SK-N-MC (cell line): ENCODE data around the gene ST6GALNAC6.
"Not testable (repeated sequence)": the region's sequence is repeated elsewhere in the genome, so short reads cannot be mapped to it uniquely, and the experiment has no call there.

ENCODE experiments used
- DNase-seq: peaks from one replicate; pipeline ENCODE4 v3.0.0-alpha.2; 2011; ENCODE audit warnings: low read depth, low spot score
- H3K27ac ChIP-seq: fragments of 200-600 bp; sonication (generic); 2 replicates; pipeline ENCODE4 v1.5.1; 2016; ENCODE audit warnings: mixed run types
- H3K36me3 ChIP-seq: fragments of 200-600 bp; sonication (generic); 2 replicates; pipeline ENCODE4 v1.6.1; 2017; ENCODE audit warnings: antibody characterized with exemption, low read length, mixed read lengths; ENCODE audit not compliant: insufficient read depth
- H3K4me3 ChIP-seq: fragments of 200-600 bp; sonication (generic); 2 replicates; pipeline ENCODE4 v1.5.1; 2016
- H3K9ac ChIP-seq: fragments of 200-600 bp; sonication (generic); 2 replicates; pipeline ENCODE4 v1.8.0; 2017; ENCODE audit warnings: mixed run types, mixed read lengths; ENCODE audit not compliant: insufficient read length
- H3K9me3 ChIP-seq: fragments of 200-600 bp; sonication (generic); 2 replicates; pipeline ENCODE4 v1.6.1; 2017; ENCODE audit warnings: low read depth, mild to moderate bottlenecking, antibody characterized with exemption, low read length, moderate library complexity, mixed read lengths
- EZH2 ChIP-seq: fragments of 200-600 bp; sonication (generic); IDR thresholded peaks from one replicate; pipeline ENCODE4 v1.6.1; 2017; ENCODE audit warnings: antibody characterized with exemption
- FOXP2 ChIP-seq: optimal IDR thresholded peaks from 2 replicates; pipeline ENCODE3; 2011; ENCODE audit warnings: mild to moderate bottlenecking, moderate library complexity; ENCODE audit not compliant: insufficient read depth; ENCODE audit errors: extremely low read length, control extremely low read depth
- POLR2AphosphoS5 ChIP-seq: IDR thresholded peaks from 2 replicates; pipeline ENCODE4 v1.6.1; 2012; ENCODE audit warnings: mild to moderate bottlenecking, low read depth, low read length, borderline replicate concordance

Gene ST6GALNAC6

DNA sequence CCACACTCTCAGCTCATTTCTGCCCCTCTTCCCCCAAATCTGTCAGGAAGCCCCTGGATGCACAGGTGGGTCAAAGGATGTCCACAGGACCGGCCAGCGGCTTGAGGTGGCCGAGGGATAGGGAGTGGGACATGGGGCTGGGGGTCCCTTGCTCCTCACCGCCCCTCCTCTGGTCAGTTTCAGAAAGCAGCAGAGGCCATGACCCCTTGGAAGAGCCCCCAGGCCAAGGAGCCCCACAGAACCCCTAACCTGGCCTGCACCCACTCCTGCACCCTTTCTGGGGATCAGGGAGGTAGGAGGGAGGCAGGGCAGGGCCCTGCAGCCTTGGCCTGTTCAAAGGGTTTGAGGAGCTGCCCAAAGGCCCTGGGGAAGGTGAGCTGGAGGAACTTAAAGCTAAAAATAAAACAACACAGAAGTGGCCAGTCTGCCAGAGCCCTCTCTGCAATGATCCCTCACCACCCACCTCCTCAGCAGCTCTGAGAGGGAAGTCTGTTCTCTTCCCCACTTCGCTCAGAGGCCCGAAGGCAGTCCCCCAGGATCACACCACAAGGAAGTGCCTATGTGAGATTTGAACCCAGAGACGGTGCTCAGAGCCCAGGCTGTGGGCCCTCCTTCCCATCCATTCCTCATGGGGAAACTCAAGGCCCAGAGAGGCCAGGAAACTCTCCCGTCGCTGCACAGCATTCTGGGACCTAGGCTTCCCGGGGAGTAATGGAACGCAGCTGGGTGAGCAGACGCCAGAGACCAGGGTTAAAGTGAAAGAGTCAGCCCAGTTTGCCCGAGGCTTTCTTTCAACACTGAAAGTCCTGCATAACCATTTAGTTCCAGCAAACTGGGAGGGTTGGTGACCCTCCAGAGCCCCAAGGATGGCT, 45.9 kb downstream of the ST6GALNAC6 start:
- no peak for DNase-seq
- H3K27ac ChIP-seq: no peak overlapping the region
- H3K9me3 ChIP-seq: no peaks in the 10 kb centered on the region
- H3K36me3 ChIP-seq: peaks cover 12% of the 10 kb centered on the region
- H3K4me3 ChIP-seq: peak overlapping the region; percentile 81
- H3K9ac ChIP-seq: peak overlapping the region; percentile 66
- TF ChIP-seq FOXP2 (no peak), EZH2 (no peak), POLR2AphosphoS5 (no peak)

GRCh38 chr9:127852829-127853228, 46.6 kb downstream of the ST6GALNAC6 start:
- DNase-seq: no peak
- H3K27ac ChIP-seq: no peak overlapping the region
- H3K9me3 ChIP-seq: no peaks in the 10 kb centered on the region
- TF ChIP-seq EZH2 (no peak), FOXP2 (no peak), POLR2AphosphoS5 (no peak)
- H3K4me3 ChIP-seq: peak overlapping the region; percentile 81
- peaks cover 12% of the 10 kb centered on the region for H3K36me3 ChIP-seq
- H3K9ac ChIP-seq: no peak overlapping the region

DNA sequence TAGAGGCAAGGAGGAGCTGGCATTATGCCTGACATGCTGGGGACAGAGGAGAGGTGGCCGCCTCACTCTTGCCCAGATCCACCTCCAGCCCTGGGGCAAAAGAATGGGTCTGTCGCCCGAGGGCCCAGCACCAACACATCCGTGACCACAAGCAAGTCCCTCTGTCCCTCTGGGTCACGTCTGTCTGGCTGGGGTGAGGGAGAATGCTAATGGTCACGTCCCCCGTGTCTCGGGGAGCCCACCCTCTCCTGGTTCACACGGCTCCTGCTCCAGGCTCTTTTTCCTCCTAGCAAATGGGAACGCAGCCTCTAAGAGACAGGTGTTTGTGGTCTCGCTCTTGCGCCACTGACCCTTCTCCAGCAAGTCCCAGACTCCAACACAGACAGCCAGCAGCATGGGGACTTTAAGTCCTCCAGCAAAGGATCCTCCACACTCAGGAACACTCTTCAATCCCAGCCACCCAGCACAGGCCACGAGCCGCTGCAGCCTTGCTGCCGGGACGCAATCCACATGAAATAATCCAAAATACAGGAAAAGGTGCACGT, 49.0 kb downstream of the ST6GALNAC6 start:
- no peak overlapping the region for H3K27ac ChIP-seq
- H3K9me3 ChIP-seq: no peaks in the 10 kb centered on the region
- no peak for TF ChIP-seq POLR2AphosphoS5
- TF ChIP-seq EZH2: no peak
- TF ChIP-seq FOXP2: no peak
- DNase-seq: no peak
- peaks cover 12% of the 10 kb centered on the region for H3K36me3 ChIP-seq
- H3K4me3 ChIP-seq: no peak overlapping the region
- H3K9ac ChIP-seq: no peak overlapping the region

DNA sequence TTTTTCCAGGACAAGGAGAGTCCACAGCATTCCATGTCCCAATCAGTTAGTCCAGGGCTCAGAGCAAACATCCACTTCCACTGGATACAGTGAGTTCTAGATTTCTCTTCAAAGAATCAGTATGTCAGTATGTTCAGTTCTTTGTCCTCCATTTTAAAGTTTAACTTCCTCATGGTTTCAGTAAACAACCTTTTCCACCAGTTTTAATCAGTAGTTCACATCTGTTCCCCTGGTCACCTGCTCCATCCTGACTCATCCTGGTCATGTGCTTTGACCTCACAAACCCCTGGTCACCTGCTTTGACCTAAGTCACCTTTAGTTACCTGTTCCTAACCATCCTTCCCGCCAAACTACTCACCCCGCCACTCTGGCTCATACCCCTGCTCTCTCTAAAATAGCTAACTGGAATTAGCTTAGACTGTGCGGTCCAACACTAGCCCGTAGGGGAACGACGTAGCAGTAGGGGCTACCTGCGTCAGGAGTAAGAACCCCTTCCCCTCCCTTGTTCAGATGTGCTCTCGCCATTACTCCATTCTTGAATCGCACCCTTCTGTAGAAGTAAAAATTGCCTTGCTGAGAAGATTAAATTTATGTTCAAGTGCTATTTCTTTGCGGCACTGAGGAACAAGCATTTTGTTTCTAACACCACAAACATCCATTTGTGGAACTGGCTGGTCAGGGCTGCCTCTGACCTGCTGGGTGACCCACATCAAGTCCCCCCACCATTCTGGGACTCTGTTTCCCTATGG, 50.5 kb downstream of the ST6GALNAC6 start:
- H3K9ac ChIP-seq: no peak overlapping the region
- no peak overlapping the region for H3K4me3 ChIP-seq
- no peak overlapping the region for H3K27ac ChIP-seq
- no peak for DNase-seq
- H3K36me3 ChIP-seq: peaks cover 12% of the 10 kb centered on the region
- TF ChIP-seq FOXP2 (no peak), EZH2 (no peak), POLR2AphosphoS5 (no peak)
- no peaks in the 10 kb centered on the region for H3K9me3 ChIP-seq

- Histone ChIP-seq H3K9ac (no peak overlapping the region), H3K27ac (no peak overlapping the region), H3K9me3 (no peaks in the 10 kb centered on the region), H3K4me3 (no peak overlapping the region), H3K36me3 (peaks cover 12% of the 10 kb centered on the region)
- DNase-seq: no peak
- TF ChIP-seq POLR2AphosphoS5 (no peak), EZH2 (no peak), FOXP2 (no peak)
Measured at GRCh38 chr9:127847833-127848755, 51.3 kb downstream of the ST6GALNAC6 start.

- Histone ChIP-seq H3K36me3 (peaks cover 11% of the 10 kb centered on the region), H3K27ac (no peak overlapping the region)
- no peak for TF ChIP-seq POLR2AphosphoS5
- TF ChIP-seq EZH2: no peak
- no peak for TF ChIP-seq FOXP2
Measured at GRCh38 chr9:127847178-127847510, 52.3 kb downstream of the ST6GALNAC6 start.

GRCh38 chr9:127846443-127847177, 52.8 kb downstream of the ST6GALNAC6 start:
- no peak overlapping the region for H3K9ac ChIP-seq
- TF ChIP-seq EZH2 (no peak), POLR2AphosphoS5 (no peak), FOXP2 (no peak)
- no peaks in the 10 kb centered on the region for H3K9me3 ChIP-seq
- no peak overlapping the region for H3K4me3 ChIP-seq
- no peak overlapping the region for H3K27ac ChIP-seq
- peaks cover 8% of the 10 kb centered on the region for H3K36me3 ChIP-seq
- DNase-seq: no peak

More at GRCh38 chr9:127847178-127847510, 52.3 kb downstream of the ST6GALNAC6 start:
- Histone ChIP-seq H3K9ac (no peak overlapping the region), H3K4me3 (no peak overlapping the region), H3K9me3 (no peaks in the 10 kb centered on the region)
- DNase-seq: no peak

DNA sequence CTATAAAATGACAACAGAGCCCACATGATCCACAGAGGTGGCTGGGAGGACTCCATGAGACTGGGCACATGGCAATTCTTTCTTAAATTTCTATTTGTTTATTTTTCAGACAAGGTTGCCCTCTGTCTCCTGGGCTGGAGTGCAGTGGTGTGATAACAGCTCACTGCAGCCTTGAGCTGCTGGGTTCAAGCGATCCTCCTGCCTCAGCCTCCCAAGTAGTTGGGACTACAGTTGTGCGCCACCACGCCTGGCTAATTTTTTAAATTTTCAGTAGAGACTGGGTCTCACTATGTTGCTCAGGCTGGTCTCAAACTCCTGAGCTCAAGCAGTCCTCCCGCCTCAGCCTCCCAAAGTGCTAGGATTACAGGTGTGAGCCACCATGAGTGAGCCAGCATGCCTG, 53.8 kb downstream of the ST6GALNAC6 start:
- not testable (repeated sequence) for H3K9me3 ChIP-seq, DNase-seq, H3K9ac ChIP-seq, H3K36me3 ChIP-seq, H3K4me3 ChIP-seq, H3K27ac ChIP-seq
